ENCODE measurements around the gene MDN1. TPM values are rescaled to one million over a fixed set of nuclear protein-coding genes. Genes with fewer than 3 reads are reported as not detected.
"Not testable (repeated sequence)": the region's sequence is repeated elsewhere in the genome, so short reads cannot be mapped to it uniquely, and the experiment has no call there.

Gene MDN1
- 10 to 100 TPM; 53.8 to 56.8 TPM for total RNA-seq

- H3K36me3 Mint-ChIP-seq (ENCODE audit: low read depth) = peaks cover 5% of the 10 kb centered on the region
- H3K4me1 Mint-ChIP-seq = peaks cover 39% of the 10 kb centered on the region
- peak within 1 kb of the TSS; percentile 82 for H3K4me3 Mint-ChIP-seq
- ChIA-PET CTCF (interaction anchor here (0.7 to 1.9 kb wide), 4 partner anchors 9 to 37 kb away, joined by 3 to 11 read pairs (median 4); partner anchors contain the start of gene CASP8AP2), POLR2A (interaction anchor here (0.6 to 1.7 kb wide), 3 partner anchors 10 to 85 kb away, joined by 4 to 10 read pairs (median 4); partner anchors contain the start of gene CASP8AP2)
- H3K27me3 Mint-ChIP-seq = no peaks in the 10 kb centered on the region
- no peaks in the 10 kb centered on the region for H3K9me3 Mint-ChIP-seq
- H3K27ac Mint-ChIP-seq = peak within 1 kb of the TSS; percentile 93
- peak; percentile 93 for DNase-seq
Observed at GRCh38 chr6:89819336-89820130, at the start of gene MDN1. TSS of gene MDN1 (minus strand) at chr6:89819794. CDS start at chr6:89819607, 187 bp downstream.

GRCh38 chr6:89866024-89866678, 46.6 kb upstream of the MDN1 start:
- H3K27ac Mint-ChIP-seq = no peak overlapping the region
- POLR2A ChIA-PET = interaction anchor here (0.6 kb wide), 1 partner anchor 610 kb away, joined by 3 read pairs; no protein-coding TSS in a partner anchor

DNA sequence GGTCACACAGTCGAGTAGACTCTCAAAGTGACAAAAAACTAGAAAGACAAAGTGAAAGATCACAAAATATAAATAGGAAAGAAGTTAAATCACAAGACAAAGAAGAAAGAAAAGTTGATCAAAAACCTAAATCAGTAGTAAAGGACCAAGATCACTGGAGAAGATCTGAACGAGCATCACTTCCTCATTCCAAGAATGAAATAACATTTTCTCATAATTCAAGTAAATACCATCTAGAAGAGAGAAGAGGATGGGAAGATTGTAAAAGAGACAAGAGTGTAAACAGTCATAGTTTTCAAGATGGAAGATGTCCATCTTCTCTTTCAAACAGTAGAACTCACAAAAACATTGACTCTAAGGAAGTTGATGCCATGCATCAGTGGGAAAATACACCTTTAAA, 43.1 kb upstream of the MDN1 start:
- Mint-ChIP-seq H3K4me1 (peaks cover 21% of the 10 kb centered on the region), H3K27me3 (no peaks in the 10 kb centered on the region), H3K27ac (no peak overlapping the region), H3K4me3 (no peak overlapping the region), H3K36me3 (ENCODE audit: low read depth) (peaks cover 77% of the 10 kb centered on the region), H3K9me3 (peaks cover 16% of the 10 kb centered on the region)
- POLR2A ChIA-PET = no interaction called here
- CTCF ChIA-PET = interaction anchor here (0.6 to 2.2 kb wide), 2 partner anchors 10 to 24 kb away, joined by 3 to 5 read pairs; no protein-coding TSS in a partner anchor
- no peak for DNase-seq

More at GRCh38 chr6:89866024-89866678, 46.6 kb upstream of the MDN1 start:
- Mint-ChIP-seq H3K4me1 (peaks cover 12% of the 10 kb centered on the region), H3K4me3 (no peak overlapping the region), H3K9me3 (peaks cover 13% of the 10 kb centered on the region), H3K27me3 (no peaks in the 10 kb centered on the region), H3K36me3 (ENCODE audit: low read depth) (peaks cover 83% of the 10 kb centered on the region)
- CTCF ChIA-PET = interaction anchor here (0.6 to 1.2 kb wide), 3 partner anchors 12 to 266 kb away, joined by 3 to 4 read pairs (median 4); no protein-coding TSS in a partner anchor
- no peak for DNase-seq

DNA sequence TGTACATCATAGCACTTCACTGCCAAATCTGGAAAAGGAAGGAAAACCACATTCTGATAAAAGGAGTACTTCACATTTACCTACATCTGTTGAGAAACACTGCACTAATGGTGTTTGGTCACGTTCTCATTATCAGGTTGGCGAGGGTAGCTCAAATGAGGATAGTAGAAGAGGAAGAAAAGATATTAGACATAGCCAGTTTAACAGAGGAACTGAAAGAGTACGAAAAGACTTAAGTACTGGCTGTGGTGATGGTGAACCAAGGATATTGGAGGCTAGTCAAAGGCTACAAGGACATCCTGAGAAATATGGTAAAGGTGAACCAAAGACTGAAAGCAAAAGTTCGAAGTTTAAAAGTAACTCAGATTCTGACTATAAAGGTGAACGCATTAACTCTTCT, 42.7 kb upstream of the MDN1 start:
- peaks cover 21% of the 10 kb centered on the region for H3K4me1 Mint-ChIP-seq
- no peaks in the 10 kb centered on the region for H3K27me3 Mint-ChIP-seq
- DNase-seq = no peak
- H3K9me3 Mint-ChIP-seq = peaks cover 16% of the 10 kb centered on the region
- H3K4me3 Mint-ChIP-seq = no peak overlapping the region
- peaks cover 75% of the 10 kb centered on the region for H3K36me3 Mint-ChIP-seq (ENCODE audit: low read depth)
- ChIA-PET CTCF (interaction anchor here (0.5 to 2.2 kb wide), 3 partner anchors 10 to 198 kb away, joined by 3 to 5 read pairs (median 3); no protein-coding TSS in a partner anchor), POLR2A (no interaction called here)
- H3K27ac Mint-ChIP-seq = no peak overlapping the region

DNA sequence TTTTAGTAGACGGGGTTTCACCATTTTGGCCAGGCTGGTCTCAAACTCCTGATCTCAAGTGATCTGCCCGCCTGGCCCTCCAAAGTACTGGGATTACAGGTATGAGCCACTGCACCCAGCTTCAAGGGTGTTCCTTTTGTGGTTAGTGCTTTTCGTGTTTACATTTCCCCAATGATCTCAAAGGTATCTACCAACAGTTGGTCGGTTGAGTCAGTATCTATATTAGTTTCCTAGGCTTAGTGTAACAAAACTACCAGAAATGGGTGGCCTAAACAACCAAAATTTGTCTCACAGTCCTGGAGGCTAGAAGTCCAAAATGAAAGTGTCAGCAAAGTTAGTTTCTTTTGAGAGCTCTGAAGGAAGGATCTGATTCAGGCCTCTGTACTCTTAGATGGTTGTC, 40.1 kb upstream of the MDN1 start:
- ChIA-PET CTCF (interaction anchor here (0.7 kb wide), 1 partner anchor 183 kb away, joined by 4 read pairs; no protein-coding TSS in a partner anchor), POLR2A (no interaction called here)
- Mint-ChIP-seq H3K4me3 (no peak overlapping the region), H3K36me3 (ENCODE audit: low read depth) (peaks cover 62% of the 10 kb centered on the region), H3K27me3 (no peaks in the 10 kb centered on the region), H3K27ac (peak overlapping the region; percentile 61), H3K9me3 (peaks cover 16% of the 10 kb centered on the region), H3K4me1 (peaks cover 21% of the 10 kb centered on the region)
- no peak for DNase-seq

DNA sequence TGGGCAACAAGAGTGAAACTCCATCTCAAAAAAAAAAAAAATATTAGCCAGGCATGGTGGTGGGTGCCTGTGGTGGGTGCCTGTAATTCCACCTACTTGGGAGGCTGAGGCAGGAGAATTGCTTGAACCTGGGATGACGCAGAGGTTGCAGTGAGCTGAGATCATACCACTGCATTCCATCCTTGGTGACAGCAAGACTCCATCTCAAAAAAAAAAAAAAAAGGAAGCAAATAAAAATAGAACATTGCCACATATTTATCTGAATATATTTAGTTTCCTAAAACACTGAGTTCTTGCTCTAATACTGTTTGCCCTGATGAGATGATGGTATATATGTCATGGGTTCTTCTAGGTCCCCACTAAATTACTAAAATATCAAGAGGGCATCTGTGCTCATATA, 38.4 kb upstream of the MDN1 start:
- ChIA-PET POLR2A (no interaction called here), CTCF (no interaction called here)
- peaks cover 23% of the 10 kb centered on the region for H3K4me1 Mint-ChIP-seq
- H3K9me3 Mint-ChIP-seq = peaks cover 12% of the 10 kb centered on the region
- no peak overlapping the region for H3K4me3 Mint-ChIP-seq
- no peak for DNase-seq
- no peak overlapping the region for H3K27ac Mint-ChIP-seq
- H3K27me3 Mint-ChIP-seq = no peaks in the 10 kb centered on the region
- H3K36me3 Mint-ChIP-seq (ENCODE audit: low read depth) = peaks cover 58% of the 10 kb centered on the region

DNA sequence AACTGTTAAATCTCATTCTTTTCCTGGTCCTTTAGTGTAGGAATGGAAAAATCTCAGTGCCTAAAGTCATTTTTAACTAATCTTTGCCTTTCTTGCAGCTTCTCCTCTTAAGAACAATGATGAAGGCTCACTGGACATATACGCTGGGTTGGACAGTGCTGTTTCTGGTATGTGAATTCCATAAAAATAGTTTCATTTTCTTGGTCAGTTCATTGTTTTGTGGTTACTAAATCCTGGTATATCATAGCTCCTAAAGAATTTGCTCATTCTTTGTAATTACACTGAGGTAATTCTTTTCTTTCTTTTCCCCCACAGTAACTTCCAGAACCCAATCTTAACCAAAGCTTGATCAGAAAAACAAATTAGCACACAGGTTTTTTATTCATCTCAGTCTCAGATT, 33.5 kb upstream of the MDN1 start:
- Mint-ChIP-seq H3K4me3 (no peak overlapping the region), H3K9me3 (no peaks in the 10 kb centered on the region), H3K4me1 (peaks cover 9% of the 10 kb centered on the region), H3K36me3 (ENCODE audit: low read depth) (peaks cover 58% of the 10 kb centered on the region), H3K27ac (peak overlapping the region; percentile 71), H3K27me3 (no peaks in the 10 kb centered on the region)
- ChIA-PET CTCF (interaction anchor here (0.6 to 1.8 kb wide), 3 partner anchors 10 to 26 kb away, joined by 3 to 5 read pairs (median 3); no protein-coding TSS in a partner anchor), POLR2A (interaction anchor here (0.8 kb wide), 1 partner anchor 854 kb away, joined by 7 read pairs; no protein-coding TSS in a partner anchor)
- DNase-seq = no peak

- CTCF ChIA-PET = interaction anchor here (0.6 to 1.1 kb wide), 3 partner anchors 10 to 1838 kb away, joined by 3 to 5 read pairs (median 4); no protein-coding TSS in a partner anchor
- POLR2A ChIA-PET, H3K9me3 Mint-ChIP-seq, H3K27ac Mint-ChIP-seq, H3K27me3 Mint-ChIP-seq, H3K4me3 Mint-ChIP-seq, DNase-seq: not testable (repeated sequence)
- Mint-ChIP-seq H3K36me3 (ENCODE audit: low read depth) (peaks cover 44% of the 10 kb centered on the region), H3K4me1 (peaks cover 14% of the 10 kb centered on the region)
Observed at GRCh38 chr6:89847513-89847912, 27.9 kb upstream of the MDN1 start.

- no peaks in the 10 kb centered on the region for H3K9me3 Mint-ChIP-seq
- H3K4me1 Mint-ChIP-seq = peaks cover 22% of the 10 kb centered on the region
- no peak overlapping the region for H3K4me3 Mint-ChIP-seq
- ChIA-PET POLR2A (no interaction called here), CTCF (interaction anchor here (0.5 kb wide), 1 partner anchor 35 kb away, joined by 3 read pairs; no protein-coding TSS in a partner anchor)
- no peak for DNase-seq
- H3K36me3 Mint-ChIP-seq (ENCODE audit: low read depth) = peaks cover 29% of the 10 kb centered on the region
- H3K27ac Mint-ChIP-seq = no peak overlapping the region
- H3K27me3 Mint-ChIP-seq = no peaks in the 10 kb centered on the region
Observed at GRCh38 chr6:89843070-89843469, 23.5 kb upstream of the MDN1 start.

- Mint-ChIP-seq H3K4me1 (peaks cover 27% of the 10 kb centered on the region), H3K27ac (no peak overlapping the region), H3K36me3 (ENCODE audit: low read depth) (peaks cover 33% of the 10 kb centered on the region), H3K4me3 (no peak overlapping the region), H3K27me3 (no peaks in the 10 kb centered on the region), H3K9me3 (no peaks in the 10 kb centered on the region)
- DNase-seq = no peak
- CTCF ChIA-PET = no interaction called here
- POLR2A ChIA-PET = no interaction called here
Observed at GRCh38 chr6:89842228-89842627, 22.6 kb upstream of the MDN1 start.

DNA sequence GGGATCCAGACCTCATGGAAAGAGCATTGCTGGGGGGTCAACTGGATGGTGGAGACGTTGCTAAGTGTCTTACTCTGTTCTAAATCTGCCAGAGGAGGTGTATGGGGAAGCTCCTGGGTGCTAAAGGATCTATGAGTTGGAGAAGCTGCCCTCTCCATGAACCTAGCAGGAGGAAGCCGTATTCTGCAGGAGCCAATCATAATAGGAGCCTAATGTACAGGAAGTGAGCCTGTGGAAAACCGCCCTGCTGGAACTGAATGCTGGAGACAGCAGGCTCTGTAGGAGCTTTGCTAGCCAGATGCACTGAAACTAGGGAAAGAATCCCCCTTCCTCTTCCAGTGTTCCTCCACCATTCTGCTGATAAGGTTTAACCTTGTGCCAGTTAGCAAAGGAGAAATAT, 20.9 kb upstream of the MDN1 start:
- peaks cover 38% of the 10 kb centered on the region for H3K4me1 Mint-ChIP-seq
- POLR2A ChIA-PET = no interaction called here
- H3K27me3 Mint-ChIP-seq = no peaks in the 10 kb centered on the region
- no peak for DNase-seq
- peaks cover 41% of the 10 kb centered on the region for H3K36me3 Mint-ChIP-seq (ENCODE audit: low read depth)
- no peaks in the 10 kb centered on the region for H3K9me3 Mint-ChIP-seq
- no peak overlapping the region for H3K4me3 Mint-ChIP-seq
- CTCF ChIA-PET = interaction anchor here (1.0 to 1.1 kb wide), 2 partner anchors 9 to 11 kb away, joined by 3 to 4 read pairs; no protein-coding TSS in a partner anchor
- no peak overlapping the region for H3K27ac Mint-ChIP-seq

GRCh38 chr6:89836639-89837222, 17.1 kb upstream of the MDN1 start:
- H3K4me1 Mint-ChIP-seq = peaks cover 50% of the 10 kb centered on the region
- no peaks in the 10 kb centered on the region for H3K27me3 Mint-ChIP-seq
- H3K27ac Mint-ChIP-seq = peak overlapping the region; percentile 60
- no peak for DNase-seq
- CTCF ChIA-PET = interaction anchor here (0.8 kb wide), 1 partner anchor 11 kb away, joined by 4 read pairs; no protein-coding TSS in a partner anchor
- POLR2A ChIA-PET = no interaction called here
- peaks cover 63% of the 10 kb centered on the region for H3K36me3 Mint-ChIP-seq (ENCODE audit: low read depth)
- no peaks in the 10 kb centered on the region for H3K9me3 Mint-ChIP-seq
- H3K4me3 Mint-ChIP-seq = no peak overlapping the region
